NCI-H510A treated with DMSO at 0.1 percent for 48 hours (cell line): ENCODE results near the gene NELFCD.
A peak's percentile ranks its signal among the peaks of the same experiment; 100 is the strongest.
"Not testable (repeated sequence)": the region's sequence is repeated elsewhere in the genome, so short reads cannot be mapped to it uniquely, and the experiment has no call there.

ENCODE experiments used
- DNase-seq: peaks from one replicate; lab custom pipeline; 2025; lab: John Stamatoyannopoulos, UW

Gene NELFCD, protein sequence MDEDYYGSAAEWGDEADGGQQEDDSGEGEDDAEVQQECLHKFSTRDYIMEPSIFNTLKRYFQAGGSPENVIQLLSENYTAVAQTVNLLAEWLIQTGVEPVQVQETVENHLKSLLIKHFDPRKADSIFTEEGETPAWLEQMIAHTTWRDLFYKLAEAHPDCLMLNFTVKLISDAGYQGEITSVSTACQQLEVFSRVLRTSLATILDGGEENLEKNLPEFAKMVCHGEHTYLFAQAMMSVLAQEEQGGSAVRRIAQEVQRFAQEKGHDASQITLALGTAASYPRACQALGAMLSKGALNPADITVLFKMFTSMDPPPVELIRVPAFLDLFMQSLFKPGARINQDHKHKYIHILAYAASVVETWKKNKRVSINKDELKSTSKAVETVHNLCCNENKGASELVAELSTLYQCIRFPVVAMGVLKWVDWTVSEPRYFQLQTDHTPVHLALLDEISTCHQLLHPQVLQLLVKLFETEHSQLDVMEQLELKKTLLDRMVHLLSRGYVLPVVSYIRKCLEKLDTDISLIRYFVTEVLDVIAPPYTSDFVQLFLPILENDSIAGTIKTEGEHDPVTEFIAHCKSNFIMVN

DNA sequence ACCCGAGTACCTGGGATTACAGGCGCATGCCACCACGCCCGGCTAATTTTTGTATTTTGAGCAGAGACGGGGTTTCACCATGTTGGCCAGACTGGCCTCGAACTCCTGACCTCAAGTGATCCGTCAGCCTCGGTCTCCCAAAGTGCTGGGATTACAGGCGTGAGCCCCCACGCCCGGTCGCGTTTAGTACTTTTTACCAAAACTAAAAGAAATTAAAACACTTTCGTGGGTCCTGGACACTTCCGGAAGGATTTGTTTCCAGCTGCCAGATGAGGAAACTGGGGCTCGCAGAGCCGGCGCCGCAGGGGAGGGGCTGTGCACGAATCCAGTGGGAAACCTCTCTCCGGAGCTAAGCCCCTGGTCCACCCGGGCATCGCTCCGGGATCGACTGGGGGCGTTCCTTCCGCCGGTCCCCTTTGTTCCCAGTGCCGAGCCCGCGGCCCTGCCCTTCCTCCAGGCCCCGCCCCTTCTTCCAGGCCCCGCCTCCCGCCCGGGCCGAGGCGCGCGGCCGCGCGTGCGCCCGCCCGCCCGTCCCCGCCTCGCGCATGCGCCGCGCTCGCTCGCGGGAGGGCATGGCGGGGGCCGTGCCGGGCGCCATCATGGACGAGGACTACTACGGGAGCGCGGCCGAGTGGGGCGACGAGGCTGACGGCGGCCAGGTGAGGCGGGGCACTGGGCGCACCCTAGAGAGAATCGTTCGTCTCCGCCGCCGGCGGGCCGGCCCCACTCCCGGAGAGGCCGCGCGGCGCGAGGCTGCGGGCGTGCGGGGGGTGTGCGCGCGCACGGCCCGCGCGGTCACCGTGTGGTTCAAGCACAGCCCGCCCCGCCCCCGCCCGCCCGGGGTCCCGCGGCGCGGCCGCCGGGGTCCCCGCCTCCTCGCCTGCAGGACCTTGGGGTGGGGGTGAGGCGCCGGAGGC, at the start of gene NELFCD:
TSS of gene NELFCD (plus strand) at position 546 of the 917 bp plus-strand sequence. CDS start at position 600, 54 bp downstream.
- DNase-seq = peak; percentile 62

DNA sequence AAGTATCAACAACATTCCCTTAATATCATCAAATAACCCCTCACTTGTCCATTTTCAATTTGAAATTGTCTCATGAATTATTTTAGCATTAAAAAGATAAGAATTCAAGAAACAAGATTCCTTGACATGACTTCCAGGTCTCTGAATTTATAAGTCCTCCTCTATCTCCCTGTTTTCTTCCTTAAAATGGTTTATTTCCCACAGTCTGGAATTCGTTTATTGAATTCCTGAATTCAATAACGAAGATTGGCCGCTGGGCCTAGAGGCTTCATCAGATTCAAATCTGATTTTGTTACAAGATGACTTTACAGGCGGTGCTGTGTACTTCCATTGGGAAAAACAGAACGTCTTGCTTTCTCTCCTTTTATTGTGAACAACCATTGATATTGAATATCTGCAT, 48.9 kb upstream of the NELFCD start:
- no peak for DNase-seq

DNA sequence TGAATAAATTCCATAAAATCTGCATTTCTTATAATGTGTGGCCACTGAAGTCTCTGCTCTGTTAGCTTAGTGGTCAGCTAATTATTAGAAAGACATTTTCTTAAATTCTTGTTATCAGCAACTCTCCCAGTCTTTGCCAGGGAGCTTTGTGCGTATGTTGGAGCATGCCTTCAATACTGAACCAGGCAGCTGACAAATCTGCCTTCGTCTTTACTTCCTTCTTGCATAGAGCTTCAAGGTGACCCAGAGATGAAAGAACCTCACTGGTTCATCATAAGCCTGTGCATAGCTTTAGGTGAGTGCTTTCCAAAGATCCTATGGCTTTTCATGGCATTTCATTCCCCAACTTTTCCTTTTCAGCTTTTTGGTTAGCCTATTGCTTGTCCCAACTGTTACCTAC, 43.0 kb upstream of the NELFCD start:
- DNase-seq = no peak

DNA sequence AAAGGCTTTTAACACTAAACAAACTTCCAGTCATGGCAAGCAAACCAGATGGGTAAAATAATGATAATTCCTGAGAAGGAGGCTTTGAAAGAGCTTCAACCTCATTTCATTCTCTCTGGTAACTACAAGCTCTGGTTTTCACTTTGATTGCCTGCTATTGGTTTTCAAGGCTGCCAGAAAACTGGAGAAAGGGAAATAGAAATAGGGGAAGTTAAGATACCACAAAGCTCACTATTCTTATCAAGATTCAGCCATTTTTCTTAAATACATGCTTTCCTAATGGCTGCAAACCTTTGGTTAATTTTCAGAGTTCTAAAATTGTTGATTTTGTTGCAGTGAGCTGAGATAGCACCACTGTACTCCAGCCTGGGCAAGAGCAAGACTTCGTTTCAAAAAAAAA, 42.5 kb upstream of the NELFCD start:
- DNase-seq = no peak

DNA sequence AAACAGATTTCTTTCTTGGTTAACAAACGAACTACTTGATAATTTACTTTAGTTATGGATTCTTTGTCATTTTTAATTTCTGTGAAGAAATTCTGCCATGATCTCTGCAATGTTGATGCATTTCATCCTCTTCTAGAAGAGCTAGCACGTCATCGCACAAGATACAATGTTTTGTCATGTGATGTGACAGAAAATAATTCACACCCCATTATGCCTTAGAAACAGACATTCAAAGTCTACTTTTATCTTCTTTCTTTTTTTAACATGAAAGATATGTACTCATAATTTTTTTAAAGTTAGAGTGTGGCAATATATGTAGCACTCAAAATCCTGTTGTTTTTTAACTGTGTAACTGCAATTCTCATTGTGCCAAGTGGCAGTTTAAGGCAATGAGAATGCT, 39.6 kb upstream of the NELFCD start:
- no peak for DNase-seq

DNA sequence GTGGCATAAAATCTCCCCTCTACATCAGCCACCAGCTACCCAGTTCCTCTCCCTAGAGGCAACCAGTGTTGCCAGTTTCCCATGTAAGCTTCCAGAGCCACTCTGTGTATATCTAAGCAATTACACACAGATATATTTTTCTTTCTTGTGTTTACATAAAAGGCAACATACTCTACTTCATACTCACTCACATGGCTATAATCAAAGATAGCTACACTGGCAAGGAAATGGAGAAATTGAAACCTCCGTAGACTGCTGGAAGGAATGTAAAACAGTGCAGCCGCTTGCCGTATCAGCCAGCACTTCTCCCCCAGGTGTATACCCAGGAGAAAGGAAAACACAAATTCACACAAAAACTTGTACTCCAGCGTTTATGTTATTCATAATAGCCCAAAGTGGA, 38.5 kb upstream of the NELFCD start:
- DNase-seq = no peak

DNA sequence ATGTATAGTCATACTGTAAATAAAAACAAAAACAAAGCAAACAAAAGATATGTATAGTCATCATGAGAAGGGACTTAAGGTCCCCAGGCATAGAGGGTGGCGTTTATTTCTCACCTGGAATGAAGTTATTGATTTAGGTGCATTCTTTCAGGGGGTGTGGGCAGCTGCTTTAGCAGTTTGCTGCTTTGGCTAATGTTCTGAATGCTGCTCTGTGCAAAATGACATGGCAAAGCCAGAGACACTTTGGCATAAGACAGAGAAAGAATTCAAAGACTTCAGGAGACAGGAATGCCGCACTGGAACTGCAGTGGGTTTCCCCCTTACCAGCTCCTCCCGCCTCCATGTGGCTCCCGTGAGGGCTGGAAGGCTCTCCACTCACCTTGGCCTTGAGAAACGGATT, 36.4 kb upstream of the NELFCD start:
- no peak for DNase-seq

DNA sequence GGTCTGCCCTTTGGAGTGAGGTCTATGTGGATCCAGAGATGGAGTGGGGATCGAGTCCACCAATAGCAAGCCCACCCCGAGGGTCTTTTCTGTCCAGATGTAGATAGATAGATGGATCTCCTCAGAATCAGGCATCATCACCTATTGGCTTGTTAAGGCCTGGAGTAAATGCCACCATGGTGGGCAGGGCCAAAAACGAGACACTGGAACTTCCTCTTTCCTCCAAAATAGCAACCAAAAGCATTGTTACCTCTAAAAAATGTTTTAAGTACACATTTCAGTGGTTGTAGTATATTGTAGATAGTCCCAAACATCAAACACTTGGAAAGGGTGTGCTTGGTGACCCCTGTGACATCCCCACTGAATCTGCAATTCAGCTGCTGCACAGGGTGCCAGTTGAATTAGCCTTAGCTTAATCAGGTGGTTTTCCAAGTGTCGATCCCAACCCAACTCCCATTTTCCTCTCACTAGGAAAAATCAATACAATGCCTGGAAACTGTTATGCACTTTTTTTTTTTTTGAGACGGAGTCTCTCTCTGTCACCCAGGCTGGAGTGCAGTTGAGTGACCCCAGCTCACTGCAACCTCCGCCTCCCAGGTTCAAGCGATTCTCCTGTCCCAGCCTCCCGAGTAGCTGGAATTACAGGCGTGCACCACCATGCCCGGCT, 35.0 kb upstream of the NELFCD start:
- DNase-seq = no peak

DNA sequence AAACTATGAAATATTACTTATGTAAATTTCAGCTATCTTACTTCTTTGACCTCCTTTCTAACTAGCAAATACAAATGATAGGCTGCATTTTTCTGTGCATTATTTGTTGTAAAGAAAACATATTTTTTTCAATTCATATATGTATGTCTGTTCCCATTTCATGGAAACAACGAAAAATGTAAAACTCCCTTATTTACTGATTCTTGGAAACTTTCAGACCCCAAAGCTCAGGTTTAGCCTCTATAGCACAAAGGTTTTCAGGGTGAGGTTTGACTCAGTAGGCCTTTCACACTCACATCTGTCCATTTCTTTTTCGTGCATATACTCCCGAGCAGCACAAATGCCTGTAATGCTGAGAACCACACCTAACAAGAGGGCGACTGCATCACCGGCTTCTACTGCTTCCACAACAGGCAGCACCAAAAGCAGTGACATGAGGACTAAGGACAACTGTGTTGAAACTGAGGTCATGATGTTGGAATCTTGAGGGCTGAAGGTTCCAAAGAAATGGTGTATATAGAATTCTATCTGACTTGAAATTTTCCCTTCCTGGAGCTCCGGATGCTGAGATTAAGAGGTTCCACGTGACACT, 33.2 kb upstream of the NELFCD start:
- not testable (repeated sequence) for DNase-seq

DNA sequence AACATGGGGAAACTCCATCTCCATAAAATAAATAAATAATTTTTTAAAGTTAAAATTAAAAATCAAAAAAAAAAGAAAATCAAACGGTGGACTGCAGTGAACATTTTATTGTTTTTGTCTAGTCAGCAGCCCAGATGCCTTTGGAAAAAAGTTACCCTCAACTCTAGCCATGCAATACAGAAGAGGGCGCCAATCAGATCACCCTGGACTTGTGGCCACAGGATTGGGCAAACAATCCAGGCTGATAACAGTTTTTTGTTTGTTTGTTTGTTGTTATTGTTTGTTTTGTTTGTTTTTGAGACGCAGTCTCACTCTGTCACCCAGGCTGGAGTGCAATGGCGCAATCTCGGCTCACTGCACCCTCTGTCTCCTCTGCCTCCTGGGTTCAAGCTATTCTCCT, 30.5 kb upstream of the NELFCD start:
- DNase-seq = no peak

DNA sequence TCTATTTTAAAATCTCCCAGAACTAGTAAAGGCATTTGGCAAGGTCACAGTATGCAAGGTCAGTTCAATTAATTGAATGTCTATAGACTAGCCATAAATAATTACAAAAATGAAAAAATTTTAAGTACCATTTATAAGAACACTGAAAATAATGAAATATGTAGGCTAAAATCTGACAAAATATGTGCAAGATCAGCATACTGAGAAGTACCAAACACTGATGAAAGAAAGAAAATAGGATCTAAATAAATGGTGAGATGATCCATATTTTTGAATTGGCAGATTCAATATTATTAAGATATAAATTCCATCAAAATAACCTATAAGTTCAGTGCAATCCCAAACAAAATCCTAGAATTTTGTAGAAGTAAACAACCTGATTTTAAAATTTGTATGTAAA, 28.0 kb upstream of the NELFCD start:
- DNase-seq = no peak

DNA sequence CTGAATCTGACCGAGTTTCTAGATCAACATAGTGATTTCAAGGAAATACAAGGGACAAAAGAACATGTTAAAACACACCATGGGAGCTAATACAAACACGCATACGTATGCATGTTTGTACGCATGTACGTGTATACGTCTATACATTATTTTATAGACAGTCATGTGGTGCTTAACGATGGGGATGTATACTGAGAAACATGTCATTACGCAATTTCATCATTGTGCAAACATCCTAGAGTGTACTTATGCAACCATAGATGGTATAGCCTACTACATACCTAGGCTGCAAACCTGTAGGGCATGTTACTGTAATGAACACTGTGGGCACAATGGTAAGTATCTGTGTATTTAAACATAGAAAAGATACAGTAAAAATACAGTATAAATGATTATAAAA, 25.0 kb upstream of the NELFCD start:
- no peak for DNase-seq

DNA sequence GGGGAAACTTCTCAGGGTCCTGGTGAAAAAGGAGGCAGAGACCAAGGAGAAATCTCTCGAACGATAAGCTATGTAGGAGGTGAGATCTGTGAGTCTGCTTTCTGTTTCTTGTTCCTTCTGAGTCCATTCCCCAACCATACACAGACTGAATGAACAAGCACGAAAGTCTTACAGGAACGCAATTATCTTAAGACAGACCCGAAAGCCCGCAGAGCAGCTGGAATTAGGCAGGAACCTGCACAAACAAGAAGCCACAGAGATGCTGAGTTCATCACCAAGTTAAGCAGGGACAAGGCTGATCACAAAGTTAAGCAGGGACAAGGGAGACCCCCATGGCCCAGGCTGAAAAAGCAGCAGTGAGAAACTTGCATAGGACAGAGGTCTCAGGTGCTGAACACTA, 21.4 kb upstream of the NELFCD start:
- no peak for DNase-seq

DNA sequence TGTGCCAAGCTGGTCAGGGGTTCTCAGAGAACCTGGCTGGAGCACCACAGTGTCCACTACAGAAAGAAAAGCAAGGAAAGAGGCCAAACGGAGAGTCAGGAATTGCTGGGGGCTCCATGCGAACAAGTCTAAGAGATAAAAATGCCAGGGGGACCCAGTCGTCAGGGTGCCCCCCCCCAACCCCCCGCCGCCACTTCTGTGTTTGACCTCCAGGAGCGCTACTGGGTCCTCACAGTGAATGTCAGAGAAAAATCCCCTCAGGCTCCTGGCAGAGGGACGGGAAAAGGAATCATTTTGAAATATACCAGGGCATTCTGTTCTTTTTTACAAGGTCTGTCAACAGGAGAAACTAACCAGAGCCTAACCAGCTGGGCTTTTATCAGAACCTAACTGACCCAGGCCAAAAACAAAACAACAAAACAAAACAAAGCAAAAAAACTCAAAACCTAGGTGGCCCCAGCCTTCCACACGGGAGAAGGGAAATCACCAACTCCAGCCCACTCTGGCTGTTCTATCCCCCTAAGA, 17.9 kb upstream of the NELFCD start:
- DNase-seq = no peak

DNA sequence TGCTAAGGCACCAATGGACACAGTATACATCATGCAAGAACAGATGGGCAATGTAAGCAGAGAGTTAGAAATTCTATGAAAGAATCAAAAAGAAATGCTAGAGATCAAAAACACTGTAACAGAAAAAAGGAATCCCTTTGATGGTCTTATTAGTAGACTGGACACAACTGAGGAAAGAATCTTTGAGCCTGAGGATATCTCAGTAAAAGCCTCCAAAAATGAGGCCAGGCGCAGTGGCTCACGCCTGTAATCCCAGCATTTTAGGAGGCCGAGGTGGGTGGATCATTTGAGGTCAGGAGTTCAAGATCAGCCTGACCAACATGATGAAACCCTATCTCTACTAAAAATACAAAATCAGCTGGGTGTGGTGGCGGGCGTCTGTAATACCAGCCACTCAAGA, 17.1 kb upstream of the NELFCD start:
- DNase-seq = not testable (repeated sequence)

DNA sequence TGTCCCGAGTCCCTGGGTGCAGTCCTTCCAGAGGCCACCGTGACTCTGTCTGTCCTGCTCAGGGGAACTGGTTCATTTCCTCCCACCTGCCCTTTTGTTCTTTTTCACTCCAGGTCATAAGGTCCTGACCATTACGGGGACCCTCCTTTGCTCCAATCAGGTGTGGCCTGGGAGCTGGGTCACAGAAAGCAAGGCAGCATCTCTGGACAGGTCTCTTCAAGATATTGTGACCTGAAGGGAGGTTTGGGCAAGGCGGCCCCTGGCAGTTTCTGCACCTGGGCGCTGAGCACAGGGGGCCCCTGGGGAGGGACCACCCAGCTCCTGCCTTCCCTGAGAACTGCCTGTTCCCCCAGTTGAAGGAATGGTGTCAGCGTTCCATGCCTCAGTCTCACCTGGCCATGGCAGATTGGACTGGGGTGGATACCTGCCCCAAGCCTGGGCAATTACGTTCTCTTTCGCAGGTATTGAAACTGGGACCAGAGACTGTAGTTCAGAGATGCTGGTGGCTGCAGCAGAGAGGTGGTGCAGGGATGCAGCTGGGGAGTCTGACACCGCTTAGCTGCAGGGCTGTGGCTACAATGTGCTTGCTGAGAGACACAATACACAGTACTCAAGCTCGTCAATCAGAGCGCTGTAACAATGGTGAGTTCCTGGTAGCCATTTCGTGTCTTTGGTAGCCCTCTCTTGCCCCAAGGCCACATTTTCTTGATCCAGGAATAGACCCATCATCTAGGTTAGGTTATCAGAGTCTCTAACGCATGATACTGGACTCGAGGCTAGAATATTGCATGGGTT, 15.6 kb upstream of the NELFCD start:
- DNase-seq = no peak

DNA sequence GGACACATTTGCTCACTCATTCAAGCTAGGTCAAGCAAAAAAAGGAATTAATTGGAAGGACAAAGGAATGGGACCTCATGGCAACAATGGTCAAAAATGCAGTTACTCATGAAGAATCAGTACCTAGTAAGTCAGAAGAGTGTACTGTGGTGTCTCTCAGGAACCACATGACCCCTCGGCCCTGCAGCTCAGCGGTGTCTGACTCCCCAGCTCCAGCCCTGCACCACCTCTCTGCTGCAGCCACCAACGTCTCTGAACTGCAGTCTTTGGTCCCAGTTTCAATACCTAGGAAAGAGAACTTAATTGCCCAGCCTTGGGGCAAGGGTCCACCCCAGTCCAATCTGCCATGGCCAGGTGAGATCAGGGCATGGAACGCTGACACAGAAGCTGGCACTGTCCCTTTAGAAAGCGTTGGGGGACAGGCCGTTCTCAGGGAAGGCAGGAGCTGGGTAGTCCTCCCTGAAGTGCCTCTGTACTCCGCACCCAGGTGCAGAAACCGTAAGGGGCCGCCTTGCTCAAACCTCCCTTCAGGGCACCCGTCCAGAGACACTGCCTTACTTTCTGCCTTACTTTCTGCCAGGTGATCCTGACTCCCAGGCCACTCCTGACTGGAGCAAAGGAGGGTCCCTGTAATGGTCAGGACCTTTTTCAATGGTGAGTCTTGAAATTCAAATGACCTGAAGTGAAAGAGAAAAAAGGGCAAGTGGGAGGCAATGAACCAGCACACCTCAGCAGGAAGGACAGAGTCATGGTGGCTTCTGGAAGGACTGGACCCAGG, 13.2 kb upstream of the NELFCD start:
- DNase-seq = no peak

DNA sequence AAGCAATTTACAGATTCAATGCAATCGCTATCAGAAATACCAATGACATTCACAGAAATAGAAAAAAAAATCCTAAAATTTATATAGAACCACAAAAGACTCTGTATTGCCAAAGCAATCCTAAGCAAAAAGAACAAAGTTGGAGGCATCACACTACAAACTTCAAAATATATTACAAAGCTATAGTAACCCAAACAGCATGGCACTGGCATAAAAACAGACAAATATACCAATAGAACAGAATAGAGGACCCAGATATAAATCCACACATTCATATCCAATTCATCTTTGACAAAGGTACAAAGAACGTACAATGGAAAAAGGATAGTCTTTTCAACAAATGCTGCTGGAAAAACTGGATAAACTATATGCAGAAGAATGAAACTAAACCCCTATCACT, 11.6 kb upstream of the NELFCD start:
- DNase-seq = no peak

DNA sequence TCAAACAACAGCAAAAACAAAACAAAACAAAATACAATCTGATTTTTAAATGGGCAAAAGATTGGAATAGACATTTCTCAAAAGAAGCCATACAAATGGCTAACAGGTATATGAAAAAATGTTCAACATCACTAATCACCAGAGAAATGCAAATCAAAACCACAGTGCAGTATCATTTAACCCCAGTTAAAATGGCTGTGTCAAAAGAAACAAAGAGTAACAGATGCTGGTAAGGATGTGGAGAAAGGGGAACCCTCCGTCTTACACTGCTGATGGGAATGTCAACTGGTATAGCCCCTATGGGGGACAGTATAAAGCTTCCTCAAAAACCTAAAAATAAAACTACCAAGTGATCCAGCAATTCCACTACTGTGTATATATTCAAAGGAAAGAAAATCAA, 10.9 kb upstream of the NELFCD start:
- no peak for DNase-seq

DNA sequence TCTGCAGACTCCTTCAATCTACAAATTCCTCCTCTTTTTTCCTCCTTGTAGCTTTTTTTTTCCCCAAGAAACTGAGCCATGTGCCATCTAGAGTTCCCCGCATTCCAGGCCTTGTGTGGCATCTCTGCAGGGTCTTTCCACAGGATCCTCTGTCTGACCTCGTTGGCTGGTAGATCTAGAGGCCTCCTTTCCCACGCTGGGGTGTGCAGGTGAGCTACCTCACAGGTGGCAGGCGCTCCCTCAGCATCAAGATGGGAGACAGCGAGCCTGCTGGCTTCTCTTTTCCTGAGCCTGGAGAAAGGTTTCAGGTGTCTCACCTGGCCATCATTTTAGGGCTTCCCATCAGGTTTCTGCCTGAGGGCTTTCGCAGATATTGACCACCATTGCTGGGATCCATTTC, 9.6 kb upstream of the NELFCD start:
- DNase-seq = no peak
